HL-60 (cell line): ENCODE measurements around the gene MZB1.

Source experiments
- GABPA ChIP-seq: IDR thresholded peaks from 2 replicates; pipeline ENCODE4 v1.6.1; 2012; ENCODE audit warnings: low read depth
- POLR2AphosphoS5 ChIP-seq: IDR thresholded peaks from 2 replicates; pipeline ENCODE4 v1.6.1; 2012; ENCODE audit warnings: low read depth
- TF ChIP-seq, protein P1 (sequence below): IDR thresholded peaks from 2 replicates; pipeline ENCODE4 v1.6.1; 2012; ENCODE audit warnings: low read depth; ENCODE audit not compliant: insufficient replicate concordance
- TF ChIP-seq, protein P2 (sequence below): IDR thresholded peaks from one replicate; pipeline ENCODE4 v1.5.1; 2011; ENCODE audit warnings: low read length, control low read depth, inconsistent platforms; ENCODE audit not compliant: insufficient read depth

DNA sequence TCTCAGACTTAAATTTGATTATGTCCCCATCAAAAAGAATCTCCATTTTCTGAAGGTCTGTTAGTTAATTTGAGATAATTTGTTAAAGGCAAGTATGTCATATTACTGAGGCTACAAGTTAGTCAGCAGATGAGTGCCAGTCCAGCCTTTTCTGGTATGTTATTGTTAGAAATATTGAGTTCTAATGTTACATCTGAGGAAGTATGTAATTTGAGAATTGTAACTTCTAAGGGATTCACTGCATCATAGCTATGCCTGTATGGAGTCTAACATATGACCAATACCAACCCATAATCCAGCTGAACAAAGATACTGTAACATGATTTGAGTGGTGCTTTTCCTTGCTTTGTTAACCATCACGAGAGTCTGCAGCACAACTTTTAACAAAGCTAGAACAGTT is 20.5 kb downstream of the MZB1 start:
- TF ChIP-seq, protein P1, sequence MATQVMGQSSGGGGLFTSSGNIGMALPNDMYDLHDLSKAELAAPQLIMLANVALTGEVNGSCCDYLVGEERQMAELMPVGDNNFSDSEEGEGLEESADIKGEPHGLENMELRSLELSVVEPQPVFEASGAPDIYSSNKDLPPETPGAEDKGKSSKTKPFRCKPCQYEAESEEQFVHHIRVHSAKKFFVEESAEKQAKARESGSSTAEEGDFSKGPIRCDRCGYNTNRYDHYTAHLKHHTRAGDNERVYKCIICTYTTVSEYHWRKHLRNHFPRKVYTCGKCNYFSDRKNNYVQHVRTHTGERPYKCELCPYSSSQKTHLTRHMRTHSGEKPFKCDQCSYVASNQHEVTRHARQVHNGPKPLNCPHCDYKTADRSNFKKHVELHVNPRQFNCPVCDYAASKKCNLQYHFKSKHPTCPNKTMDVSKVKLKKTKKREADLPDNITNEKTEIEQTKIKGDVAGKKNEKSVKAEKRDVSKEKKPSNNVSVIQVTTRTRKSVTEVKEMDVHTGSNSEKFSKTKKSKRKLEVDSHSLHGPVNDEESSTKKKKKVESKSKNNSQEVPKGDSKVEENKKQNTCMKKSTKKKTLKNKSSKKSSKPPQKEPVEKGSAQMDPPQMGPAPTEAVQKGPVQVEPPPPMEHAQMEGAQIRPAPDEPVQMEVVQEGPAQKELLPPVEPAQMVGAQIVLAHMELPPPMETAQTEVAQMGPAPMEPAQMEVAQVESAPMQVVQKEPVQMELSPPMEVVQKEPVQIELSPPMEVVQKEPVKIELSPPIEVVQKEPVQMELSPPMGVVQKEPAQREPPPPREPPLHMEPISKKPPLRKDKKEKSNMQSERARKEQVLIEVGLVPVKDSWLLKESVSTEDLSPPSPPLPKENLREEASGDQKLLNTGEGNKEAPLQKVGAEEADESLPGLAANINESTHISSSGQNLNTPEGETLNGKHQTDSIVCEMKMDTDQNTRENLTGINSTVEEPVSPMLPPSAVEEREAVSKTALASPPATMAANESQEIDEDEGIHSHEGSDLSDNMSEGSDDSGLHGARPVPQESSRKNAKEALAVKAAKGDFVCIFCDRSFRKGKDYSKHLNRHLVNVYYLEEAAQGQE, result no peak
- TF ChIP-seq, protein P2, sequence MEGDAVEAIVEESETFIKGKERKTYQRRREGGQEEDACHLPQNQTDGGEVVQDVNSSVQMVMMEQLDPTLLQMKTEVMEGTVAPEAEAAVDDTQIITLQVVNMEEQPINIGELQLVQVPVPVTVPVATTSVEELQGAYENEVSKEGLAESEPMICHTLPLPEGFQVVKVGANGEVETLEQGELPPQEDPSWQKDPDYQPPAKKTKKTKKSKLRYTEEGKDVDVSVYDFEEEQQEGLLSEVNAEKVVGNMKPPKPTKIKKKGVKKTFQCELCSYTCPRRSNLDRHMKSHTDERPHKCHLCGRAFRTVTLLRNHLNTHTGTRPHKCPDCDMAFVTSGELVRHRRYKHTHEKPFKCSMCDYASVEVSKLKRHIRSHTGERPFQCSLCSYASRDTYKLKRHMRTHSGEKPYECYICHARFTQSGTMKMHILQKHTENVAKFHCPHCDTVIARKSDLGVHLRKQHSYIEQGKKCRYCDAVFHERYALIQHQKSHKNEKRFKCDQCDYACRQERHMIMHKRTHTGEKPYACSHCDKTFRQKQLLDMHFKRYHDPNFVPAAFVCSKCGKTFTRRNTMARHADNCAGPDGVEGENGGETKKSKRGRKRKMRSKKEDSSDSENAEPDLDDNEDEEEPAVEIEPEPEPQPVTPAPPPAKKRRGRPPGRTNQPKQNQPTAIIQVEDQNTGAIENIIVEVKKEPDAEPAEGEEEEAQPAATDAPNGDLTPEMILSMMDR, result no peak
- TF ChIP-seq GABPA, result no peak
- TF ChIP-seq POLR2AphosphoS5, result no peak
